Effector memory CD4-positive, alpha-beta T cell (primary cell): ENCODE measurements around the gene GSDME.
A peak's percentile ranks its signal among the peaks of the same experiment; 100 is the strongest.

Experiments used
- DNase-seq, 3 donors: peaks; one replicate each; pipeline ENCODE4 v3.0.0-alpha.2; 2020
- H3K27ac ChIP-seq: 2 replicates; pipeline ENCODE4 v1.7.0; 2013; ENCODE audit warnings: mild to moderate bottlenecking, low read length, moderate library complexity; ENCODE audit not compliant: insufficient read depth, poor library complexity, severe bottlenecking
- H3K27me3 ChIP-seq: replicated peaks from 2 replicates; pipeline ENCODE4 v1.7.0; 2013; ENCODE audit warnings: mild to moderate bottlenecking, low read length; ENCODE audit not compliant: insufficient read depth, control insufficient read depth, poor library complexity, severe bottlenecking
- H3K36me3 ChIP-seq: 2 replicates; pipeline ENCODE4 v1.7.0; 2013; ENCODE audit warnings: mild to moderate bottlenecking, low read length, moderate library complexity; ENCODE audit not compliant: control insufficient read depth, insufficient read depth
- H3K4me1 ChIP-seq: 2 replicates; pipeline ENCODE4 v1.7.0; 2013; ENCODE audit warnings: low read length, mild to moderate bottlenecking; ENCODE audit not compliant: control insufficient read depth, insufficient read depth, poor library complexity, severe bottlenecking
- H3K4me3 ChIP-seq: 2 replicates; pipeline ENCODE4 v1.7.0; 2013; ENCODE audit warnings: low read length, low read depth, mild to moderate bottlenecking; ENCODE audit not compliant: insufficient read depth, poor library complexity, severe bottlenecking
- H3K9me3 ChIP-seq: 2 replicates; pipeline ENCODE4 v1.7.0; 2013; ENCODE audit warnings: mild to moderate bottlenecking, low read length, moderate library complexity; ENCODE audit not compliant: control insufficient read depth

The GSDME gene

DNA sequence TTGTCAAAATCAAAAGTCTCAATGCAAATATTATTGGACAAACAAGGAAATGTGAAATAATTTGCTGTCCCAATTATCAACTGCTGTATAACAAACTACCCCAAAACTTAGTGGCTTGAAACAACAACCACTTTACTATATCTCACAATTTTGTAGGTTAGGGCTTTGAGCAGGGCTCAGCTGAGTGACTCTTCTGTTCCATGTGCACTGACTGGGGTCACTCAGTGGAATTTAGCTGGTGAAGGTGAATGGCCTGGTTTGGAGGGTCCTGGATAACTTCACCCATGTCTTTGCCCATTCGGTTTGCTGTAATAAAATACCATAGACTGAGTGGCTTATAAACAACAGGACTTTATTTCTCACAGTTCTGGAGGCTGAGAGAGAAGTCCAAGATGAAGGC, 3.7 kb upstream of the GSDME start:
- no peak overlapping the region for H3K4me3 ChIP-seq
- no peak for DNase-seq
- H3K4me1 ChIP-seq: peaks cover 14% of the 10 kb centered on the region
- no peaks in the 10 kb centered on the region for H3K9me3 ChIP-seq
- no peaks in the 10 kb centered on the region for H3K36me3 ChIP-seq
- H3K27me3 ChIP-seq: peaks cover 17% of the 10 kb centered on the region
- H3K27ac ChIP-seq: no peak overlapping the region

DNA sequence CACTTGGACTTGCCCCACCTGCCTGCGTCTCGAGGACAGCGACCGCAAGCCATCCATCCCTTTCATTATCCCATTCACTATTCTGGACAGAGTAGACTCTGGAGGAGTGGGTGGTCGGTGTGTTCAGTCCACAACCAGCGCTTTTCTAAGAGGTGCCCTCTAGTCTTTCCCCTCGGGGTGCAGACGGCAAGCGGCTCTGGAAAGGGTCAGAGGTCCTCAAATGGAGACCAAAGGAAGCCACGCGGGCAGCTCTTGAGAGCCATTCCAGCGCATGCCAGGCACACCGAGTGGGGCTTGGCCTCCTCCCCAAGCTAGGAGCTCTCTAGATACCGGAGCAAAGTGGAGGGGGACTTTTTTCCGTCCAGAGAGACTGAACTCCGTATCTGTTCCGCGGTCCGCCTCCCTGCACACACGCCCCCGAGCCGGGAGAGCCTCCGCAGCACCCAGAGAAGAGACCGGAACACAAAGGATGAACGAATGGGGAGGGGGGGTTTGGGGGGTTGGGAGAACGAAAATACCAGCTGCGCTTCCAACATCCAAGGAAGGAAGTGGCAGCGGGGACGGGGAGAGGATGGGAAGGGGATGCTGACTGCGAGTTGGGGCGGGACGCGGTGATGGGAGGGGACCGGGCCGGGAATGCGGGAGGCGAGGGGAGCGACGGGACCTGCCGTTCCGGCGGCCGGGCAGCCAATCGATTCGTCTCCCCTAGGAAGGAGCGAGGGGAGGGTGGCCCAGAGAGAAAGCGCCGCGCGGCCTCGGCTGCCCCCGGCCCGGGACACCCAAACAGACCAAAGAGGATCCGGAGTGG, 515 bp downstream of the GSDME start:
- H3K27ac ChIP-seq: no peak overlapping the region
- no peak for DNase-seq

DNA sequence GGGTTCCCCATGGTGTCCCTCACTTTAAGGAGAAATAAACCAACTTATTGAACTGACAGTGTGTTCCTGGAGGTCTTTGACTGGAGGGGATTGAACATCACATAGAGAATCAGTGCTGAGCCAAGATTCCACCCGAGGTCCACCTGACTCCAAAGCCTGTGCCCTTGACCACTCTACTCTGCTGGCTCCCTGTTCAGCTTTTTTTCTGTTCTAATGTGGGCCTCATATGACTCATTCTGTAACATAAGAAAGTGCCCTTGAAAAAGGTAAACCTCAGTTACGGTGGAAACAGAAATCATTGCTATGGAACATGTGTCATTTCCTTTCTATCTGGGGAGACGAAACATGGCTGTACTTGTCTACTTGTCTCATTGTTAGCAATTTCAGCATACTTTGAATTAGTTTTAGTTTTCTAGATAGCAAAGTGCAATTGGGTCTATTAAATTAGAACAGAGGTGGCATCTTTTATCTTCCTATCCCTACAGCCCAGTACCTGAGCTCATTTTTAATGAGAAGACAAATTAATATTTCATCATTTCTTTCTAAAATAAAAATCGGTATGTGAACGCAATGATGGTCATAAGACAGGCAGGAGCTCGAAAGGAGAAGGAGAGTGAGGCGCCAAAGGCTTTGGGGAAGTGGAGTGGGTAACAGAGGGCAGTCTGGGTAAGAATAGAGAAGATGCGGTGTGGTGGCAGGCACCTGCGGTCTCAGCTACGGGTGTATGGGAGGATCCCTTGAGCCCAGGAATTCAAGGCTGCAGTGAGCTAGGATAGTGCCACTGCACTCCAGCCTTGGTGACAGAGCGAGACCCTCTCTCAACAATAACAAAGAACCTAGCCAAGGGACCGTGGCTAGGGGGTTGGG, 1.5 kb downstream of the GSDME start:
- DNase-seq: no peak
- H3K9me3 ChIP-seq: no peaks in the 10 kb centered on the region
- H3K4me3 ChIP-seq: no peak overlapping the region
- H3K27me3 ChIP-seq: peaks cover 17% of the 10 kb centered on the region
- peaks cover 14% of the 10 kb centered on the region for H3K4me1 ChIP-seq
- H3K27ac ChIP-seq: no peak overlapping the region
- no peaks in the 10 kb centered on the region for H3K36me3 ChIP-seq

More for the DNA sequence above, 515 bp downstream of the GSDME start:
- no peaks in the 10 kb centered on the region for H3K36me3 ChIP-seq
- peak overlapping the region; percentile 59 for H3K4me3 ChIP-seq
- no peaks in the 10 kb centered on the region for H3K9me3 ChIP-seq
- peaks cover 17% of the 10 kb centered on the region for H3K27me3 ChIP-seq
- peaks cover 14% of the 10 kb centered on the region for H3K4me1 ChIP-seq

DNA sequence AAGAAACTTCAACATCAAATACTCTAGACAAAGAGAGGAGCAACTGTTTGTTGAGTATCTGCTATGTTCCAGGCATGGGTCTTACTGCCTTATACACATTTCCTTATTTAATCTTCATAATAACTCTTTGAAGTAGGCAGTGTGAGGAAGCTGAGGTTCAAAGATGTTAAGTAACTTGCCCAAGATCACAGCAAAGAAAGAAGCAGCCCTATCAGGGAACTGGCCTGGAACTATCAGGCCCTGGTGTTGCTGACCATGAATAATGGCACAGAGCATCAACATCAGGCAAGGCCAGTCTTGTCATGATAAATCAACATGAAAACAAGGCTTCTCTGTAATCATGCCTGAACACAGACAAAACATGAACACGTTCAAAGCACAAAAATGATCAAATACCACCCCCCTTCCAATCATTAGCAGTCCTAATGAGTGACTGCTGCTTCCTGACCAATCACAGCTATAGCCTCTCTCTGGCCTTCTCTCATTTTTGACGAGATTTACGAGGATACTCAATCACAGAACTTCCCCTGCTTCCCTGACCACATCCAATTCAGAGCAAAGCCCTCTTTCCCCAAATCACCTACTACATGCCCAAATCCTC, 2.3 kb downstream of the GSDME start:
- H3K9me3 ChIP-seq: no peaks in the 10 kb centered on the region
- H3K4me1 ChIP-seq: peaks cover 14% of the 10 kb centered on the region
- H3K4me3 ChIP-seq: no peak overlapping the region
- H3K27ac ChIP-seq: no peak overlapping the region
- peaks cover 17% of the 10 kb centered on the region for H3K27me3 ChIP-seq
- H3K36me3 ChIP-seq: no peaks in the 10 kb centered on the region
- DNase-seq: no peak

DNA sequence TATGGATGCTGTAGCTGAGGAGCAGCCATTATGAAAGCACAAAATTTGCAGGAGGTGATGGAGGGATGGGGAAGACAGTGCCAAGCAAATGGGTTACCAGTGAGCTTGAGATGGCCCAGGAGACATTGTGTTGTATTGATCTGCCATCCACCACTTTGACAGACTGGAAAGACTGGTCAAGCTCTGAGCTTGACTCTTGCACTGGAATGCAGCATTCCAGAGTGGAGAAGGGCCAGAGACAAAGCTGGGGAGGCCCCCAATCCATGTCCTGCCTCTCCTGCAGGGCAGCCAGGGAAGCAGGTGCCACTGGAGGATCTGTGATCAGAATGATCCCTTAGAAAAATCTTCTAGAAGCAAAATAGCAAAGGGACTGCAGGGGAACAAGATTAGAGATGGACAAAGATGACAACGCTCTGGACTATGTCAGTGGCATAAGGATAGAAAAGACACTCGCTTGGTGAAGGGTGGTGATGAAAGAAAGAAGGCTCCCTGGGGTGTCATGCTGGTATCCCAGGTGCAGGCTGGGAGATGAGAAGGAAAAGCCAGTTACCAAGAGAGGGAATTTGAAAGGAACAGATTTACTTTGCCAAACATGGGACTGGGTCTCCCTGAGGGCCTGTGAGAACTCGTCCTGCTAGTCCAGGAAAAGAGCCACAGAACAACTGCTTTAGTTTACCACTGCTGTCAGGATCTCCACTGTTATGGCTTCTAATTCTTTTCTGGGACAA, 5.0 kb downstream of the GSDME start:
- Histone ChIP-seq H3K27me3 (no peaks in the 10 kb centered on the region), H3K4me3 (no peak overlapping the region), H3K36me3 (no peaks in the 10 kb centered on the region), H3K4me1 (peaks cover 9% of the 10 kb centered on the region), H3K9me3 (no peaks in the 10 kb centered on the region), H3K27ac (no peak overlapping the region)
- DNase-seq: no peak

DNA sequence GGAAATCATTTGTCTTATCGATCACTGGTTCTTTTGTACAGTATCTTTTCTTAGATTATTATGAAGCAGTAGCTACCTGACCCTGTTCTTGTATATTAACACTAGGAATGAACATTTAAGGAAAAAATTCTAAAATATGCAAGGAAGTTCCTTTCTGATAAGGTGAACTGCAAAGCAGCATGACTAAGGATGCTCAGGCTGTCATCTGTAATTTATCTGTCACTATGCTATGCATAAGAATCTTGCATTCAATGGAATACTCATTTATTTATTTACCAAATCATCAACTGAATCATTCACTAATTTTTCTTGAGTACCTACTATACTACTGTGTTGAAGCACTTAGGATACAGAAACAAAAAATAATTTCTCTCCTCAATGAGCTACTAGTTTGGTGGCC, 5.8 kb downstream of the GSDME start:
- H3K9me3 ChIP-seq: no peaks in the 10 kb centered on the region
- H3K27me3 ChIP-seq: no peaks in the 10 kb centered on the region
- H3K4me3 ChIP-seq: no peak overlapping the region
- H3K4me1 ChIP-seq: peaks cover 3% of the 10 kb centered on the region
- no peak overlapping the region for H3K27ac ChIP-seq
- no peak for DNase-seq
- no peaks in the 10 kb centered on the region for H3K36me3 ChIP-seq

DNA sequence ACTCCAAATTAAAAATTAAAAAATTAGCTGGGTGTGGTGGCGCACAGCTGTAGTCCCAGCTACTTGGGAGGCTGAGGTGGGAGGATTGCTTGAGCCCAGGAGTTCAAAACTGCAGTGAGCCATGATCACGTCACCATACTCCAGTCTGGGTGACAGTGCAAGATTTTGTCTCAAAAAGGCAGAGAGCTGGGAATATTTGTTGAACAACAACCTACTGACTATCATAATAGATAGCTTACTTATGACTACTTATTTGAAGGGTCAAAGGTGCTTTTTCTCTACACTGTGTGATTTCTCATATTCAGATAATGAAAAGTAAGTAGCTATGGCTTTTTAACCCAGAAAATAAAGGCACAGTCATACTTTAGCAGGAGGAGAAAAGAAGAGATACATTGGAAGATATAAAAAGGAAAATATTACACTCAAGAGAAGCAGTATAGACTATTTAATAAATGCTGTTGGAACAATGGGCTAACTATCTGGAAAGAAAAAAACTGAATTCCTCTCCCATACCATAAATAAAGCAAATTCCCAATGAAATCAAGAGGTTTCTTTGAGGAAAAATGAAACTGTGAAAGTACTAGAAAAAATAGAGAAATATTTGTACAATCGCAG, 6.7 kb downstream of the GSDME start:
- no peak overlapping the region for H3K27ac ChIP-seq

DNA sequence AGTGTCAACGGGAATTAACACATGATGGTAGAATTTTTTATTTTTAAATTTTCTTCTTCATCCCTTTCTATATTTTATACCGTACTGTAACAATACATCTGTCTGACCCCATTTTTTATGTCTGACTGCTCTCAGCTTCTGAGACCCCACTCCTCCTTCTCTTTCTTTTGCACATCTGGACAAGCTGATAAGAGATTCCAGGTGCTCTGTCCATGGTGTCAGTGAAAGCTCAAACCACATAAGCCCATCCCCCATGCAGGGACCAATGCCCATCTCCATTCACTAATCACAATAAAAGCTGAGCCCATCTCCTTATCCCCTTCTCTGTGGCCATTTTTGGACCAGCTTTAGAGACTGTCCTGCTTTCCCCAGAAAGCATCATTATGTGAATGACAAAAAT, 8.7 kb downstream of the GSDME start:
- no peaks in the 10 kb centered on the region for H3K4me1 ChIP-seq
- no peak for DNase-seq
- H3K4me3 ChIP-seq: no peak overlapping the region
- H3K27me3 ChIP-seq: no peaks in the 10 kb centered on the region
- H3K27ac ChIP-seq: no peak overlapping the region
- H3K36me3 ChIP-seq: no peaks in the 10 kb centered on the region
- no peaks in the 10 kb centered on the region for H3K9me3 ChIP-seq

More for the DNA sequence above, 6.7 kb downstream of the GSDME start:
- no peaks in the 10 kb centered on the region for H3K36me3 ChIP-seq
- no peaks in the 10 kb centered on the region for H3K9me3 ChIP-seq
- no peak for DNase-seq
- H3K4me3 ChIP-seq: no peak overlapping the region
- H3K27me3 ChIP-seq: no peaks in the 10 kb centered on the region
- H3K4me1 ChIP-seq: no peaks in the 10 kb centered on the region

DNA sequence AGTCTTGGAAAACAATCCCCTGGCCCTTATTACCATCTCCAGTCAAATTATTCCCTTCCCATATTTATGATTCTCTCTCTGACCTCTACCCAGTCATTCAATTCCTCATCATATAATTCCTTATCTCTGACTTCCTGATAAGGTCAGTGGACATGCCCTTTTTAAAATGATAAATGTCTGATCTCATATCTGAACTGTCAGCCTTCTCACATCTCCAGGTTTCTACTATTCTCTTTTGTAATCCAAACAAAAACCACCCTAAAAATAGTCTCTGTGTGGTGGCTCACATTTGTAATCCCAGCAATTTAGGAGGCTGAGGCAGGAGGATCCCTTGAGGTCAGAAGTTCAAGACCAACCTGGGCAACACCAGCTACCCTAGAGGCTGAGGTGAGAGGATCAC, 11.9 kb downstream of the GSDME start:
- H3K36me3 ChIP-seq: no peaks in the 10 kb centered on the region

More for the DNA sequence above, 11.9 kb downstream of the GSDME start:
- no peak for DNase-seq
- no peak overlapping the region for H3K27ac ChIP-seq
- H3K9me3 ChIP-seq: no peaks in the 10 kb centered on the region
- no peak overlapping the region for H3K4me3 ChIP-seq
- no peaks in the 10 kb centered on the region for H3K27me3 ChIP-seq
- H3K4me1 ChIP-seq: no peaks in the 10 kb centered on the region
